Spleen (tissue), 11 donors: ENCODE results near the gene KIF7. TPM values are rescaled to one million over a fixed set of nuclear protein-coding genes. Genes with fewer than 3 reads are reported as not detected.

ENCODE experiments used
- DNase-seq: peaks from one replicate; pipeline ENCODE4 v3.0.0-alpha.2; 2020
- H3K27ac ChIP-seq, 8 donors: fragments of 200-600 bp; sonication (generic) in 7 of 8; 1 replicate in 4 of 8; 2 replicates in 4 of 8; pipeline versions ENCODE4 v1.5.0 to v1.8.0; 2016 to 2021; ENCODE audit warnings: inconsistent platforms in 4 of 8, mild to moderate bottlenecking in 4 of 8, moderate library complexity in 1 of 8
- H3K27me3 ChIP-seq, 7 donors: fragments of 200-600 bp; sonication (generic) in 6 of 7; replicated peaks in 1 of 7; 1 replicate in 4 of 7; 2 replicates in 3 of 7; pipeline versions ENCODE4 v1.5.0 to v1.8.0; 2016 to 2021; ENCODE audit warnings: inconsistent platforms in 3 of 7, mild to moderate bottlenecking in 1 of 7
- H3K36me3 ChIP-seq, 6 donors: fragments of 200-600 bp; sonication (generic) in 5 of 6; 1 replicate in 4 of 6; 2 replicates in 2 of 6; pipeline versions ENCODE4 v1.5.0 to v1.8.0; 2016 to 2021; ENCODE audit warnings: inconsistent platforms in 2 of 6
- H3K4me1 ChIP-seq, 6 donors: fragments of 200-600 bp; sonication (generic) in 5 of 6; 1 replicate in 3 of 6; 2 replicates in 3 of 6; pipeline versions ENCODE4 v1.5.0 to v1.8.0; 2016 to 2021; ENCODE audit warnings: inconsistent platforms in 3 of 6
- H3K4me3 ChIP-seq, 8 donors: fragments of 200-600 bp; sonication (generic) in 7 of 8; 1 replicate in 4 of 8; 2 replicates in 4 of 8; pipeline versions ENCODE4 v1.5.0 to v1.8.0; 2016 to 2021; ENCODE audit warnings: inconsistent platforms in 4 of 8, mild to moderate bottlenecking in 4 of 8, moderate library complexity in 2 of 8
- H3K9me3 ChIP-seq, 8 donors: fragments of 200-600 bp; sonication (generic) in 7 of 8; 1 replicate in 4 of 8; 2 replicates in 4 of 8; pipeline versions ENCODE4 v1.5.0 to v1.8.0; 2016 to 2021; ENCODE audit warnings: inconsistent platforms in 4 of 8
- CTCF ChIP-seq, 11 experiments: fragments of 200-600 bp in 7 of 11; fragments of 450-650 bp in 4 of 11; sonication (generic) in 4 of 11; IDR thresholded peaks in 8 of 11; conservative IDR thresholded peaks in 3 of 11; 1 replicate in 7 of 11; 2 replicates in 4 of 11; pipeline versions ENCODE4 v1.4.0 to v1.8.0; 2016 to 2021; ENCODE audit warnings: antibody characterized with exemption in 11 of 11, inconsistent platforms in 4 of 11, mild to moderate bottlenecking in 1 of 11
- POLR2A ChIP-seq, 3 donors: fragments of 450-650 bp; IDR thresholded peaks; one replicate each; pipeline ENCODE4 v1.5.1; 2017; ENCODE audit warnings: antibody characterized with exemption in 3 of 3, mild to moderate bottlenecking in 1 of 3
- POLR2AphosphoS5 ChIP-seq, 3 donors: sonication (generic); formaldehyde crosslinking; IDR thresholded peaks; one replicate each; pipeline ENCODE4 v1.5.1; 2017; ENCODE audit warnings: antibody characterized with exemption in 3 of 3
- WGBS, 5 donors: extraction: QIAGEN DNeasy Blood & Tissue Kit in 3 of 5; methylation state at CpG; one replicate each; pipeline versions ENCODE4 v1.1.5 to v1.1.7; 2013 to 2018; 5-methylcytosine and 5-hydroxymethylcytosine counted together
- intact Hi-C: fragments of 100-400 bp; cut with DNase I; formaldehyde crosslinking; loops from one replicate; pipeline ENCODE4 v1.15.0; 2023; ENCODE audit warnings: low total_unique reads
- polyA plus RNA-seq, 3 donors: library from polyadenylated mRNA; stranded (reverse); fragments of 200-250 nt; gene quantifications; one replicate each; pipeline ENCODE4 v1.2.1, GENCODE V29; 2013
- total RNA-seq, 7 donors: library from RNA; depleted of rRNA in 3 of 7; stranded (reverse); fragments of >200 nt in 3 of 7; fragmentation: NEBNext Ultra II Directional in 4 of 7; extraction: Animal tissue kit (Norgen Biotek cat#: 25700) in 4 of 7; gene quantifications; one replicate each; pipeline versions ENCODE4 v1.1.0 to v1.2.1, GENCODE V29; 2016 to 2021
- donor health status: healthy with polysubstance abuse.
- donor health status: DM: no; HTN: no; CAD: no; lungs with moderate emphysema.
- donor health status: DM: no; HTN: no; CAD: no.
- donor health status: Bipolar disorder and iron deficiency.
- donor health status: healthy.
- donor health status: DM: no; HTN: no; CAD: no.
- donor health status: DM: yes; HTN: yes; CAD: no.

KIF7 gene
- total and polyA plus RNA-seq, 10 donors: 1.1 to 3.9 (median 2.3) TPM

GRCh38 chr15:89653578-89653977 lies 1.7 kb downstream of the KIF7 start:
- no peak for DNase-seq
- H3K4me3 ChIP-seq: no peak overlapping the region
- H3K9me3 ChIP-seq: no peaks in the 10 kb centered on the region
- intact Hi-C loops: no loop called here
- TF ChIP-seq POLR2AphosphoS5 (IDR thresholded peaks at IDR 0.05) (no peak), CTCF (IDR thresholded peaks at IDR 0.05 in 8 of 11, conservative IDR thresholded peaks at IDR 0.05 in 3 of 11) (peak in 1 of 11 experiments; percentile 4), POLR2A (IDR thresholded peaks at IDR 0.05) (no peak)
- peaks cover 5 to 17% (median 15%) of the 10 kb centered on the region in 6 donors for H3K4me1 ChIP-seq
- peaks cover 0 to 58% (median 16%) of the 10 kb centered on the region in 7 donors for H3K27me3 ChIP-seq
- 92 to 100% (median 98%) methylated on average over 2 of the region's 2 CpGs for WGBS, 5 donors
- H3K36me3 ChIP-seq: no peaks in the 10 kb centered on the region
- no peak overlapping the region for H3K27ac ChIP-seq

GRCh38 chr15:89652666-89653065 lies 2.6 kb downstream of the KIF7 start:
- Histone ChIP-seq H3K4me1 (peaks cover 5 to 17% (median 15%) of the 10 kb centered on the region in 6 donors), H3K36me3 (no peaks in the 10 kb centered on the region), H3K4me3 (no peak overlapping the region), H3K9me3 (no peaks in the 10 kb centered on the region), H3K27ac (no peak overlapping the region), H3K27me3 (peaks cover 0 to 57% (median 16%) of the 10 kb centered on the region in 7 donors)
- intact Hi-C loops: no loop called here
- DNase-seq: no peak
- TF ChIP-seq CTCF (IDR thresholded peaks at IDR 0.05 in 8 of 11, conservative IDR thresholded peaks at IDR 0.05 in 3 of 11) (no peak), POLR2AphosphoS5 (IDR thresholded peaks at IDR 0.05) (no peak), POLR2A (IDR thresholded peaks at IDR 0.05) (no peak)
- WGBS, 5 donors: 80 to 94% (median 84%) methylated on average over 2 to 16 of the region's 16 CpGs

- H3K36me3 ChIP-seq: no peaks in the 10 kb centered on the region
- 69 to 84% (median 75%) methylated on average over 7 of the region's 7 CpGs for WGBS, 5 donors
- TF ChIP-seq POLR2A (IDR thresholded peaks at IDR 0.05): no peak
- no peak for DNase-seq
- H3K27ac ChIP-seq: no peak overlapping the region
- H3K4me1 ChIP-seq: peaks cover 5 to 18% (median 16%) of the 10 kb centered on the region in 6 donors
- H3K27me3 ChIP-seq: peaks cover 0 to 59% (median 16%) of the 10 kb centered on the region in 7 donors
- no peaks in the 10 kb centered on the region for H3K9me3 ChIP-seq
- intact Hi-C loops: no loop called here
- no peak overlapping the region for H3K4me3 ChIP-seq
Observed at GRCh38 chr15:89652131-89652530, 3.1 kb downstream of the KIF7 start.

- DNase-seq: no peak
- Histone ChIP-seq H3K4me3 (no peak overlapping the region), H3K4me1 (peaks cover 0 to 10% (median 5%) of the 10 kb centered on the region in 6 donors), H3K36me3 (no peaks in the 10 kb centered on the region), H3K9me3 (no peaks in the 10 kb centered on the region), H3K27me3 (peaks cover 0 to 42% (median 6%) of the 10 kb centered on the region in 7 donors), H3K27ac (no peak overlapping the region)
- 93 to 96% (median 95%) methylated on average over 14 to 15 of the region's 15 CpGs for WGBS, 5 donors
- intact Hi-C loops: no loop called here
- no peak for TF ChIP-seq CTCF (IDR thresholded peaks at IDR 0.05 in 8 of 11, conservative IDR thresholded peaks at IDR 0.05 in 3 of 11)
- TF ChIP-seq POLR2AphosphoS5 (IDR thresholded peaks at IDR 0.05): no peak
- TF ChIP-seq POLR2A (IDR thresholded peaks at IDR 0.05): no peak
Observed at GRCh38 chr15:89649716-89650115, 5.6 kb downstream of the KIF7 start.
